Stimulated activated CD8-positive, alpha-beta memory T cell treated with anti-CD3 and anti-CD28 coated beads, Interleukin-2, amount 100 ng/mL, for 48 hours (primary cell): ENCODE results near the gene MEGF11.

Experiments
- DNase-seq, 2 donors: peaks; one replicate each; pipeline ENCODE4 v3.0.0-alpha.2; 2020; ENCODE audit warnings: low read depth in 2 of 2

The MEGF11 gene

DNA sequence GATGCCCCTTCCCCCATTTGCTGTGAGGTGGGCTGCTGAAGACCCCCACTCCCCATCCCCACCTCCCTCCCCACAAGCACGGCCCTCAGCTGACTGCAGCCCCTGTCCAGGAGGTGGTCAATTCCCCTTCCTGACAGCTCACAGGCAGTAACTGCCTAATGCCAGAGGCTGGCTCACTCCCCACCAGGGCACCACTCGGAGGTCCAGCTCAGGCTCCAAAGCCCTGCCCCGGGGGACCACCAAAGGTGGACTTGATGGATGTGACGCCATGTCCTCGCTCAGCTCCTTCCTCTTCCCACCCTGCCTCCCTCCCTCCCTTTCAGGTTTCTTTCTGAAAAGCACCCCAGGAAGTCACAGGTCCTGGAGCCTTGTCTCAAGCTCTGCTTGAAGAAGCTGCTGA is 82.8 kb downstream of the MEGF11 start:
- no peak for DNase-seq

DNA sequence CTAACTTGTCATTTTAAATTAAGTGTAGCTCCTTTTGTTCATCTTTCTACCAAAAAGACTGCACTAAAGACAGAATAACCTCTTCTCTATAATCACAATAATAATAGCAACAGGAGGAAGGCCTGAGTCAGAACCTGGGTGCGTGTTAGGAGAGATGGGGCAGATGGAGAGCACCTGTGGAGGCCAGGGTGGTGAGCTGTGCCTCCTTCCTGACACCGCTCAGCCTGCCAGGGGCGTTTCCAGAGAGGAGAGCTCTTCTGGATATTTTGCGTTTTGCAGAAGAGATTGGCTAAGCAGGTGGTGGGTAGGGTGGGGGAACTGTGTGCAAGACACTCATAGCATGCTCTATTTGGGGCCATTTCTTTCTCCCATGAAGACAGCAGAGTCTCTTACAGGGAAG is 83.5 kb downstream of the MEGF11 start:
- DNase-seq = no peak

DNA sequence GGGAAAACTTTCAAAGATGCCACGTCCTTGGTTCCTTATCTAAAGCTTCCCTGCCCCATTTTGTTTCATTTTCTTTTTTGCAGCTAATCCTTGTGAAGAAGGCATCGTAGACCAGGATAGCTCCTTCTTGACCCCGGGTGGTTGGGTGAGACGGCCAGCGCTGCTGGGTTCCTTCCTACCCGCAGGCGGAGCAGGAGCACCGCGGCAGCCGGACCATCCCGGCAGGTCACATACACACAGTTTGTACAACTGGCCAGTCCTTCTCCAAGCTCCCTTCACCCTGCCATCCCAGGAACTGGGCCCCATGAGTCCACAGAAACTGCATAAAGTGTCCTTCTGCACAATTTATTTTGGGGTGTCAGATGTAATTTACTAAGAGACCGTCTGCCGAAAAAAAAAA is 83.9 kb downstream of the MEGF11 start:
- no peak for DNase-seq

DNA sequence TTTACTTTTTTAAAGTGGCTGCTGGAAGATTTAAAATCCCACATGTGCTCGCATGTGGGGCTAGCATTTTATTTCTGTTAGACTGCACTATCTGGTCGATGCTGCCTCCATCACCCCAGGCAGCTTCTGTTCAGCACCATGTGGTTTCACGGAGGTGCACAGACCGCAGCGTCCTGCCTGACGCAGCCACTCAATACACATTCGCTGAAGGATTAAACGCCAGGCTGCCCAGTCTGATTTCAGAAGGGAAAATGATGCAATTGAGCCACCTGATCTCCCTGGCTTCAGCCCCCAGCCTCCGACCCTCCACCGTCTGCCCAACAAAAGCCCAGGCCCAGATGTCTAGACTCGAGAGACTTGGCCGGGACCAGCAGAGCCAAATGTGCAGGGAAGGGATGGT is 84.5 kb downstream of the MEGF11 start:
- no peak for DNase-seq

DNA sequence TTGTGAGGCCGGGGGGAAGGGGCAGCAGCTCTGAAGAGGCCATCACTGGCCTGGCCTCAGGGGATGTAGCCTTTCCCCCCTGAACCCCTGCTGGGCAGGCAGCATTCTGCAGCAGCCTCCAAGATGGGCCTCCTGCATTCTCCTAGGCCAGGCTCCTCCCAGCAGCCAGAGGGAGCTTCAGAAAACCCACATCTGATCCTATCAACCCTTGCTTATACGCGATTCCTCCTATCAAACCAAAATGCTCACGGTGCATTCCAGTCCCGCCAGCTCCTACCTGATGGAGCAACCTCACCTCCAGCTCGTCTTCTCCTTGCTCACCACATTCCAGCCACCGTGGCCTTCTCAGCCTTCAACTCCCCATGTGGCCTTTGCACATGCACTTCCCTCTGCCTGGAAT is 85.7 kb downstream of the MEGF11 start:
- DNase-seq = no peak

DNA sequence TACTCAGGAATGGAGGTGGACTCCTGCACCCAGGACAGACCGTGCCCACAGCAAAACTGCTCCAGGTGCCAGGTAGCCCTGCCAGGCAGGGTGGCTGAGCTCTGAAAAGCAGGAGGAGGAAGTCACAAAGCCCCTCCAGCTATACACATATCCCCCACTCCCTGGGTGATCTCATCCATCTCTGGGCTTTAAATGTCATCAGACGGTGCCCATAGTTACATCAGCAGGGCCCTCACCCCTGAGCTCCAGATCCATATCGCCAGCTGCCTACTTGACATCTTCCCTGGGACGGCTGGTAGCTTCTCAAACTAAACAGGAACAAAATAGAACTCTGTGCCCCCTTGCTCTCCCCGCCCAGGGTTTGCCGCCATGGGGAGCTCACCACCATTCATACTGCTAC is 87.7 kb downstream of the MEGF11 start:
- DNase-seq = no peak

DNA sequence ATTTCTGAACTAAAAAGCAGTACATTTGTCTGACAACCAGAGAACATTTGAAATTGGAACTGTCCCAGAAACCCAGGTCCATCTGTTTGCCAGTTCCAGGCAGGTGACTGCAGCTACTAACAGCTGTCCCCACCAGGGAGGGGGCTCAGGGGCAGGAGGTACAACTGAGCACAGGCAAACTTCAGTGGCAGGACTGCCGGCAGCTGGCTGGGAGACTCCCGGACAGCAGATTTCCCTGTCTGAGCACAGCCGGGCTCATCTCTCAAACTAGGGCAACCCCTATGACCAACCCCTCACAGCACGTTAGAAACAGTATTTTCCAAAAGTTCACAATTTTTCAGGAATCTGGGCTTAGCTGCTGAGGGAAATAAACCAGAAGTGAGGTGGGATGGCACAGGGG is 88.8 kb downstream of the MEGF11 start:
- DNase-seq = no peak

DNA sequence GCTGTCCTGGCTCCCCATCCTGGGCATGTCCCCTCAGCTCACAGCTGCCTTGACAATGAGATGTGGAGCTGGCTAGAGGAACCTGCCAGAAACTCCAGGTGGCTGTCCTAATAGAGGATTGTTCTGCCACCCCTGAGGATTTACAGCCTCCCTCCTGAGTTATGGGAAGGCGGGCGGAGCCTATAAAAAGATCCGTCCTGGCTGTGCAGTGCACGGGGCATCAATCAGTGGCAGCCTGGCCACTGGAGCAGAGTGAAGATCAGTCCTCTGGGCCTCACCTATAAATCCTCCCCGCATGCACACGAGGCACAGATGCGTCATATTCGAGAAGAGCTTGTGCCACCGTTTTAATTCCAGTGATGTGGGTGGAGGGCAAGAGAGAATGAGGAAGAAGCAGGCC is 90.0 kb downstream of the MEGF11 start:
- DNase-seq = no peak

DNA sequence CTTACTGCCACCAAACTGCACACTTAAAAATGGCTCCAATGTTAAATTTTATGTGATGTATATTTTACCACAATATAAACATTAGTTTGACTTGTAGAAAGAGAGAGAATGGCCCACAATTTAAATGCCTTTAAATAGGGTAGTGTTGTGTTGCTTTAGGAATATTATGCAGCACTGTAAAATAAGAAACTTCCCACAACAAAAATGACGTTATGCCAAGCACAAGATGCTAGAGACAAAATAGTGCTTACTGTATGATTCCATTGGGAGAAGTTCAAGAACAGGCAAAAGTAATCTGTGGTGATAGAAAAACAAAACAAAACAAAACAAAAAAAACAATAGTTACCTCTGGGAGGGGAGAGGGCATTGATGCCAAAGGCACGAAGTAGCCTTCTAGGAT is 91.3 kb downstream of the MEGF11 start:
- no peak for DNase-seq

DNA sequence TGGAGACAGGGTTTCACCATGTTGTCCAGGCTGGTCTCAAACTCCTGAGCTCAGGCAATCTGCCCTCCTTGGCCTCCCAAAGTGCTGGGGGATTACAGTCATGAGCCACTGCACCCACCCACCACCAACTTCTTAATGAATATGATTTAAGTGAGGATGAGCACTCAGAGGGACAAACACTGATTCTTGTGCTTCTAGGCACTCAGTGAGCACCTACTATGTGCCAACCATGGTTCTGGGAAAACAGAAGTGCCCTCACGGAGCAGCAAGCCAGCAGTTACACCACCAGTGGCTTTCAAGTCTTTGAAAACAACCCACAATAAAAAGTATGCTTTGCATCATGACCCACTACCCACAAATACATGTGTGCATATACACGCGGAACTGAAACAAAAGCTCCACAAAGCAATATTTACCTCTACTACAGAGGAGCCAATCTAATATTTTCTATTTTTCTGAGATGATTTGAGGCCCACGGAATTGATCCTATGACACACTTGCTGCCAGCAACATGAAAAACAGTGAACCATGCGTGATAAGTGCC is 91.9 kb downstream of the MEGF11 start:
- DNase-seq = no peak

DNA sequence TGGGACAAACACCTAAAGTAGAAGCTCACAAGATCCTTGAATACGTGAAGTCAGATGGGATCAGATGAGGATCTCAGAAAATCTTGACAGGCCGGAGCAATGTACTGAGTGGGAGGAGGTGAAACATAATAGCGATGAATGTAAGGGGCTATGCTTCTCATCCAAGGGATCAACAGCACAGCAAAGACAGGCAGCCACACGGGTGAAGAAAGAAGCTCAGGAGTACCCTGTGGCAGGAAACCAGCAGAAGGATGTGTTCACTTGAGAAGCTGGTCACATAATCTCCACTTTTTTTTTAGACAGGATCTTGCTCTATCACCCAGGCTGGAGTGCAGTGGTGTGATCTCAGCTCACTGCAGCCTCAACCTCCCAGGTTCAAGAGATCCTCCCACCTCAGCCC is 92.4 kb downstream of the MEGF11 start:
- DNase-seq = no peak

DNA sequence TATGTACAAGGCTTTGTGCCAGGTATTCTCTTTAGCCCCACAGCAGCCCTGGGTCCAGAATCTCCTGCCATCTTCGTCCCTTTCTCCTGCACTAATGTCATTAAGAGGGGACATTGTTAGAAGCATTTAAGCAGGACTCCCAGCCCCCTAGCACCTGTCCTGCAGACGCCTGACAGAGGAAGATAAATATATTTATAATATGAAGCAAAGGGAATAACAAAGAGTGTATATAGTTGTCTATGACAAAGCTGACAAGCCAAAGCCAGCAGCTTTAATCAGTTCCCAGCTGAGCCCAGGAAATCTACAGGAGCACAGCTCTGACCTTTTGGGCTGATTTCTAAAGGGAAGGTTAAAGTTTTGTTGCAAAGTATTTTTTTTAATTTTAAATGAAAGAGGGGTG is 96.0 kb downstream of the MEGF11 start:
- no peak for DNase-seq

DNA sequence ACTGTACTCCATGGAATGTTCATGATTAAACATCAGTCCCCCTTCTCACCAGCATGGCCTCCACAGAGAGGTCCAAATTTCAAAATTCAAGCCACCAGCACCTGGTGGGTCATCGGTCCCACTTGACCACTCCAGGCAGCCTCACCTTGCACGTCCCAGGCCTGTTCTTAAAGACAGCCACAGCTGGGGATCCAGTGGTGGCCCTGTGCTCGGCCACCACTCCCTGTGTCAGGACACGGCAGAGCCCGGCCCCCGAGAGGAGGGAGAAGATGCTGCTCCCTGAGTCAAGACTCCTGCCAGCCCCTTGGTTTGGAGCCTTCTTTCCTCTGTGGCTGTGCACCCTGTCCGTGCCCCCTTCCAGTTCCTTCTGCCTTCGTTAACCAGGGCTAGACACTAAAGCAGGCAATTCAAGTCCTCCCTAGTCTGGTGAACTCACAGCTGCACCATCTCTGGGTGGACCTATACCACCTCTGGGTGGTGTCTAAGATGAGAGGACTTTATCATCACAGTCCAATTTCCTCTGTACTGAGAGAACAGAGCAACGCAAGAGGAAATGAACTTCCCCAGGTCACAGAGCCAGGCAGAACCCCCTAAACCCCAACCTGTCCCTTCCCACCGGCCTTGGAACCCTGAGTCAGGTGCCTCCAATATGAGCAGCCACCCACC is 97.1 kb downstream of the MEGF11 start:
- DNase-seq = no peak

DNA sequence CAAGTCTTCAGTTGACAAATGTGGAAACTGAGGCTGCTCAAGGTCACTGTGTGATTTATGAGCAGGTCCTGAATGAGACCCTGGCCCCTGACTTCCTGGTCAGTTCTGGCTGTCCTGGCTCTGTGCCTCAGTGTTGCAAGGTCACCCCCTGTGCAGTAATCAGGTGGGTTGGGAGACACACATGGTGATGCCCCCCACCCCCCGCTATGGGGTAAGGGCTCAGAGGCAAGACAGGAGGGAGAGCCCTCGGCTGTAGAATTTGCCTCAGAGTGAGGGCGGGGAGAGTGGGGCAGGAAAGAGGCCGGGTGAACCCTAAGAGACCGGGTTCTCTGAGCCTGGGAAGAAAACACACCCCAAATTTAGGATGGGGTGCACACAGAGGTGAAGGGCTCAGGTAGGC is 98.5 kb downstream of the MEGF11 start:
- DNase-seq = no peak

DNA sequence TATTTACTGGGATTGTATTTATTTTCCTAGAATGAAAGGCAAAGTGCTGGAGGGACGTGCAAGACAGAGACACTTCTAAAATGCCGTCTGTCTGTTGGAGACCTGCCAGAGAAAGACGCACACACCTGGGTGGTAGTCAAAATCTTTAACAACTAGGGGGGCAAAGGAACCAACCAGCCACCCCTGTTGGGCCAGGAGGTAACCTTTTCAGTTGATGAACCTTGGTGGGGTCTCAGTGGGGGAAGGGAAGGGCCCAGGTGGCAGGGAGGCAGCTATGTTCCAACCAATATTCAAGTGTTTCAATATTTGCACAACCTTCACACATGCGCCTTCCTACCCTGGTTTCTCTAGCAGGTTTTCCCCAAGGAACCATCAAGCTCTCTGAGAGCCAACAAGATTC is 99.0 kb downstream of the MEGF11 start:
- DNase-seq = no peak

DNA sequence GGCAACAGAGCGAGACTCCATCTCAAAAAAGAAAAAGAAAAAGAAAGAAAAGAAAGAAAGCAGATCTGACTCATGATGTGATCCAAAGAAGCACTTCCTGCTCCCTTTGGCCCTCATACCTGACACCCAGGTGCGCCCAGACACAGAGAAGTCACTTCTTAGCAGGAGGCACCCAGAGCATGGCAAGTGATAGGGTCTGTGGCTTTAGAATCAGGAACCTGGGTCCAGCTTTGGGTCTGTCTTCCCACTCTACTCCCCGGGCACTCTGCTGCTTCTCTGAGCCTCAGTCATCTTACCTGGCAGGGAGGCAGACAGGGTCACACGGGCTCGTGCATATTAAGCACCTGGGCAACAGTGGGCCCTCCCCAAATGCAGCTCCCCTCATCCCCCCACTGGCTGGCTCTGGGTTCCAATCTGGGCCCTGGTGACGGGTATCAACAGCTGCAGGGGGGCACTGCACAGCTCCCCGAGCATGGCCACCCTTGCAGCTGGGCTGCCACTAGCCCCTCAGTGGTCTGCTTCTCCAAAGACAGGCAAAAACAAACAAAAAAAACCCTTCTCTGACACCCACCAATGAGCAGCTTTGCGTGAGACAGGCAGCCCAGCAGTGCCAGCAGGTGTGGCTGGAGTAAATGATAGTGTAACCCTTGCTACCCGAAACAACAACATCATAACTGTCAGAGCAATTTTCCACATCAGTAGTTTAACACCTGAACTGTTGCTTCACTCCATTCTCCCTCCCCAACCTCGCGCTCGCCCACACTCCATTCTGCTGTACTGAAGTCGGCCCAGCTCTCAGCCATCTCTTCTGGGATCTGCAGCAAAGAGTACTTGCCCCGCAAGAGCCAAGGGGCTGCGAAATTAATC is 99.8 kb downstream of the MEGF11 start:
- no peak for DNase-seq

DNA sequence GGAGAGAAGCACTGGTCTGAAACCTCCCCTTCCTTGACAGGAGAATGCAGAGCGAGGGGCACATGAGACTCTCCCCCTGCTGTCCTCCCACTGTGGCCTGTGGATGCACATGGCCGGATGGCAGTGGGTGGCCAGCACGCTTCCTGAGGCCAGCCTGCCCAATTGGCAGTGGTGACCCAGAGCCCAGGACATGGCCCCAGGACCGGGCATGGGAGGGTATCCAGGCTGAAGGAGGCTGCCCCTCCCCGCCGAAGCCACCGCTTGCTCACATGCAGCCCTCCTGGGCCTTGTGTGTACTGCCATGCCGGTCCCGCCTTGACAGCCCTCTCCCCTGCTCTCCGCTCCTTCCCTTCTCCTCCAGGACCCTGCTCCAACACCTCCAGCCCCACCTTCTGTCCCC is 100.9 kb downstream of the MEGF11 start:
- no peak for DNase-seq

DNA sequence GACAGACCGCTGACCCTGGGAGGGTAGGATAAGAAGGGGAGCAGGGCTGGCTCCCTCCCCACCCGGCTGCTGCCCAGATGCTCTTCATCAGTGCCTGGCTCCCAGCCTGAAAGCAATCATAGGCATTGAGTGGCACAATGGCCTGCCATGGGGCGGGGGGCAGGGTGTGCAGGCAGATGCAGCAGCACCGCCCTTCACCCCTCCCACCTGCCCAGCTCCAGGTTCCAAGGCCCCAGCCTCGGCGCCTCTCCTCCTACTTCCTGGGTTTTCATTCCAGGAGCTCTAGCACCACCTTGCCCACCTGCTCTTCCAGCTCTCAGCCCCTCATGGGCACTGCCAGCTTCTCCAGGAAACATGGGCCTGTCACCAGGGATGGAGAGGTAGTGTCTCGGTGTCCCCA is 101.7 kb downstream of the MEGF11 start:
- no peak for DNase-seq

DNA sequence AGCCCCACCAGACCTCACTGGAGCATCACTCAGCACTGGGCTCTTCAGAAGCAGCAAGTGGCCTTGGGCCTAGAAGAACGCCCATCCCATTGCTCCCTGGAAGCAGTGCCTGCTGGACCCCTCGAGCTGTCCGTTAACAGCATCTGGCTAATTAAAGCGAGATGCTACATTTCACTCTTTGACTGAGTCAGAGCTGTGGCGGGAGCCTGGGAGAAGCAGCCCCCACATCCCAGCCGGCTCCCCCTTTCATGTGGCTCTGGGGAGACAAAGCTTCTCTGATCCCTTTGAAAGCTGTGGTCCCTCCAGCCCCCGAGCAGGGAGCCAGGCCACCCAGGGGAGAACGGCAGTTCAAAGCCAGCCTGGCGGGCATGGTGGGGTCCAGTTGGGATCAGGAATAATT is 103.7 kb downstream of the MEGF11 start:
- DNase-seq = no peak

DNA sequence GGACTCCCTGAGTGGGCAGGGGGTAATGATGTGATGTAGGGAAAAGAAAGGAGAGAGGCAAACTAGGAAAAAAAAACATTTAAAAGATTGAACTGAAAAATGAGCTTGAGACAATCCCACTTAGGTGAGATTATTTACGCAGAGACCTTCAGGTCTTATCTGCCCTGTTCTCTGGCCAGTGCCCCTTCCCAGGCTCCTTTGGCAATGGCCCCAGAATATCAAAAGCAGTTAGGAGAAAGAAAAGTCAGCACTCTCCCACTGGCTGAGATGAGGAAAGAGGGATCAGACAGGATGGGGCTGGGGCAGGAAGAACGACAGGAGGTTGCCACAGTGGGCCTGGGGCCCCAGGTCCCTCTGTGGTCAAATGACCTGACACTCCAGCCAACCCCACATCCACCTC is 105.4 kb downstream of the MEGF11 start:
- no peak for DNase-seq

DNA sequence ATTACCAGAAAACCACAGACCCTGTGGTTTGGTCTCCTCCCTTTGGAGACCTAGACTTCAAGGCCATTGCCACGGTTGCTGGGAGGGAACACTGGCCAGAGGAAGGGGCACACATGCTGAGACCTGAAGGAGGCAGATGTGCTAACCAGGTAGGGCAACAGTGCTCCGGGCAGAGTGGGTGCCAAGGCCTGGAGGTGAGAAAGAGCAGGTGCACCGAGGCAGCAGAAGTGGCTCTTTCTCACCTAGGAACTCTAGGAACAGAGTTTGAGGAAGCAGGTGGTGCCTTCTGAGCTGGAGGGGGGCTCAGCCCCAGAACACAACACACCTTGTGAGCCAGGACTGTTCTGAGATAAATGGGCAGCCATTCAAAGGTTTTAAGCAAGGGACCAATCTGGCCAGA is 106.1 kb downstream of the MEGF11 start:
- DNase-seq = no peak

DNA sequence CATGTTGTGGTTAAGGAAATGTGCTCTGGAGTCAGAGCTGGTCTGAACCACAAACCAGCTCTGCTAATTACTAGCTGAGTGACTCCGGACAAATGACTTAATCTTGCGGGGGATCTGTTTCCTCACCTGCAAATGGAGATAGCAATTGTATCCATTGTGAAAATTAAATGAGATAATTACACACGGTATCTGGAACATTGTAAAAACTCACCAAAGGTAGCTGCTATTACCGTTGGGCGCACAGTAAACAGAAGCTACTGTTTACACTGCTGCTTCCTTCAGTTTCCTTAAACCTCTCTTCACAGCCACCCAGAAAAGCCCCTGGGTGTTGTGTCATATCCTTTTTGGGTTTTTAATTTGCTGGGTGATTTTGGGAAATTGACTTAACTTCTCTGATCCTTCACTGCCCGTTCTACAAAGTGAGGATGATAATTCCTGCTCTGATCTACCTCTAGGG is 107.8 kb downstream of the MEGF11 start:
- no peak for DNase-seq
